GM12878 (cell line): ENCODE results near the gene GIGYF2. TPM values are rescaled to one million over a fixed set of nuclear protein-coding genes. Genes with fewer than 3 reads are reported as not detected.

Source experiments
- IRF4 ChIP-seq: IDR thresholded peaks from 2 replicates; pipeline ENCODE4 v1.6.1; 2011; ENCODE audit warnings: low read depth, low read length
- MEF2B ChIP-seq: fragments of 450-650 bp; IDR thresholded peaks from 2 replicates; pipeline ENCODE4 v1.6.1; 2018; ENCODE audit warnings: mild to moderate bottlenecking, moderate library complexity; ENCODE audit not compliant: partially characterized antibody, poor library complexity, severe bottlenecking
- POLR2A ChIP-seq: IDR thresholded peaks from 2 replicates; pipeline ENCODE4 v1.6.1; 2011; ENCODE audit warnings: low read depth, mild to moderate bottlenecking, low read length
- ZBTB11 ChIP-seq: fragments of 450-650 bp; formaldehyde crosslinking; IDR thresholded peaks from 2 replicates; pipeline ENCODE4 v1.5.0; 2022; ENCODE audit warnings: mild to moderate bottlenecking, missing genetic modification characterization
- ZBTB4 ChIP-seq: fragments of 450-650 bp; formaldehyde crosslinking; IDR thresholded peaks from 2 replicates; pipeline ENCODE4 v1.4.0; 2022; ENCODE audit warnings: mild to moderate bottlenecking, moderate library complexity
- polyA plus RNA-seq, 11 experiments: library from polyadenylated mRNA; depleted of rRNA in 4 of 11; unstranded in 6 of 11; stranded (reverse) in 5 of 11; fragments of >200 nt; fragmentation: Nextera tagmentation in 4 of 11; fragmentation: Illumina TruSeq in 1 of 11; extraction: Ambion mirVana in 4 of 11; extraction: Trizol in 1 of 11; gene quantifications; 1 replicate in 1 of 11; 2 replicates in 10 of 11; pipeline versions ENCODE4 v1.2.1 to v1.2.3, GENCODE V29; 2011 to 2016; ENCODE audit warnings: inconsistent platforms in 2 of 11, missing spikeins in 2 of 11, low read depth in 1 of 11
- total RNA-seq, 4 experiments: library from RNA; depleted of rRNA in 3 of 4; stranded (reverse); fragments of >200 nt in 3 of 4; fragmentation: Illumina TruSeq in 1 of 4; extraction: Trizol in 1 of 4; gene quantifications; 2 replicates each; pipeline versions ENCODE4 v1.2.1 to v1.2.3, GENCODE V29; 2013 to 2021

Gene GIGYF2
- total and polyA plus RNA-seq, 10 of the 15 experiments (the other 5 are each of a cell fraction or from before 2014, with no cell fraction given) = 12.2 to 47.2 (median 39.0) TPM

- TF ChIP-seq ZBTB11 (CRISPR knock-in tag) (no peak), POLR2A (no peak), ZBTB4 (CRISPR knock-in tag) (no peak), IRF4 (no peak), MEF2B (no peak)
- TF ChIP-seq, all 136 proteins: peak for 0
These were observed 155.5 kb downstream of the GIGYF2 start (continued) for GRCh38 chr2:232852676-232853075.
